Stimulated activated CD8-positive, alpha-beta memory T cell treated with anti-CD3 and anti-CD28 coated beads, Interleukin-4, amount 100 ng/mL, for 24 hours (primary cell): Measurements from ENCODE around the gene MYH15.

Experiments used
- DNase-seq: peaks from one replicate; pipeline ENCODE4 v3.0.0-alpha.2; 2020; ENCODE audit warnings: low read depth

The MYH15 gene

GRCh38 chr3:108331792-108332191 is 178.6 kb downstream of the MYH15 start:
- no peak for DNase-seq
